K562 (cell line): ENCODE data around the gene SPEM1. TPM values are rescaled to one million over a fixed set of nuclear protein-coding genes. Genes with fewer than 3 reads are reported as not detected.

ENCODE experiments used
- ATAC-seq: fragments of 200-7000 bp; cut with Tn5 transposase; 3 replicates; pipeline ENCODE4 v1.9.1; 2020; ENCODE audit warnings: moderate library complexity
- BruUV-seq: library from RNA; stranded (reverse); fragments of 400-500 nt; replicated peaks from 2 replicates; lab custom pipeline; 2021; lab: Mats Ljungman, UMichigan
- CTCF ChIA-PET: fragments of 300-600 bp; formaldehyde crosslinking; extraction: SDS; loops from one replicate; lab custom pipeline; 2021; ENCODE audit warnings: low intra/inter-chr PET ratio; lab: Yijun Ruan, JAX
- POLR2A ChIA-PET: fragments of 300-600, 350-650 bp; sonication (Branson Sonifier 250); formaldehyde crosslinking; extraction: SDS; loops from one replicate; lab custom pipeline; 2021; ENCODE audit warnings: antibody characterized with exemption, inconsistent platforms; lab: Yijun Ruan, JAX
- DNase-seq, 4 experiments: peaks; one replicate each; pipeline versions ENCODE4 v3.0.0 to v3.0.0-alpha.2; 2011 to 2018; ENCODE audit warnings: low spot score in 3 of 4, mixed read lengths in 3 of 4; ENCODE audit errors: extremely low read depth in 1 of 4
- FAIRE-seq: peaks from 2 replicates; lab custom pipeline; 2011; peaks lifted over from hg19 to GRCh38; lab: Jason Lieb, UNC
- H2AFZ ChIP-seq: 2 replicates; pipeline ENCODE4 v1.6.0; 2011; ENCODE audit warnings: low read depth, low read length, control low read depth, inconsistent platforms
- H3K27ac ChIP-seq: fragments of 200-600 bp; 3 replicates; pipeline ENCODE4 v1.8.0; 2011; ENCODE audit warnings: low read depth, mild to moderate bottlenecking, control low read depth, inconsistent platforms, low read length, moderate library complexity, mixed read lengths; ENCODE audit errors: extremely low read depth
- H3K27me3 ChIP-seq, 2 experiments: fragments of 300-600 bp in 1 of 2; 2 replicates in 1 of 2; 3 replicates in 1 of 2; pipeline versions ENCODE4 v1.6.0 to v1.8.0; 2011; ENCODE audit warnings: inconsistent platforms in 2 of 2, low read length in 2 of 2, mild to moderate bottlenecking in 1 of 2, mixed read lengths in 1 of 2, moderate library complexity in 1 of 2; ENCODE audit not compliant: control insufficient read depth in 2 of 2, insufficient read depth in 2 of 2
- H3K36me3 ChIP-seq: fragments of 300-600 bp; 3 replicates; pipeline ENCODE4 v1.8.0; 2011; ENCODE audit warnings: mild to moderate bottlenecking, low read length, inconsistent platforms; ENCODE audit not compliant: control insufficient read depth, insufficient read depth
- H3K4me1 ChIP-seq, 2 experiments: fragments of 200-600 bp in 1 of 2; replicated peaks in 1 of 2; 2 replicates in 1 of 2; 3 replicates in 1 of 2; pipeline versions ENCODE4 v1.5.1 to v1.8.0; 2011; ENCODE audit warnings: inconsistent platforms in 2 of 2, low read length in 2 of 2, mild to moderate bottlenecking in 1 of 2, mixed read lengths in 1 of 2, moderate library complexity in 1 of 2; ENCODE audit not compliant: control insufficient read depth in 2 of 2, insufficient read depth in 2 of 2
- H3K4me2 ChIP-seq: 2 replicates; pipeline ENCODE4 v1.6.1; 2011; ENCODE audit warnings: low read length, control low read depth, inconsistent platforms, mixed read lengths; ENCODE audit not compliant: insufficient read depth
- H3K4me3 ChIP-seq: fragments of 200-600 bp; sonication (generic), shearing (Covaris generic); 2 replicates; pipeline ENCODE4 v1.5.1; 2016; ENCODE audit warnings: control low read depth, inconsistent platforms
- H3K79me2 ChIP-seq: fragments of 200-600 bp; 3 replicates; pipeline ENCODE4 v1.8.0; 2011; ENCODE audit warnings: low read length, inconsistent platforms; ENCODE audit not compliant: control insufficient read depth, insufficient read depth
- H3K9ac ChIP-seq, 2 experiments: 2 replicates each; pipeline versions ENCODE4 v1.6.0 to v1.6.1; 2011; ENCODE audit warnings: low read depth in 2 of 2, low read length in 2 of 2, control low read depth in 1 of 2, inconsistent platforms in 1 of 2, mild to moderate bottlenecking in 1 of 2, mixed read lengths in 1 of 2; ENCODE audit not compliant: insufficient read depth in 1 of 2
- H3K9me1 ChIP-seq: one replicate; pipeline ENCODE4 v1.6.0; 2011; ENCODE audit warnings: inconsistent platforms, mild to moderate bottlenecking, low read length, moderate library complexity; ENCODE audit not compliant: control insufficient read depth, insufficient read depth
- H3K9me3 ChIP-seq: replicated peaks from 2 replicates; pipeline ENCODE4 v1.5.1; 2011; ENCODE audit warnings: low read depth, low read length, inconsistent platforms; ENCODE audit not compliant: control insufficient read depth, insufficient read depth
- H4K20me1 ChIP-seq: replicated peaks from 2 replicates; pipeline ENCODE4 v1.6.1; 2011; ENCODE audit warnings: low read length, inconsistent platforms, mixed read lengths; ENCODE audit not compliant: control insufficient read depth, insufficient read depth
- BRD4 ChIP-seq: fragments of 200-600 bp; sonication (generic); IDR thresholded peaks from 2 replicates; pipeline ENCODE4 v1.6.1; 2017; ENCODE audit warnings: inconsistent platforms
- GTF2A2 ChIP-seq: IDR thresholded peaks from 2 replicates; pipeline ENCODE4 v1.6.1; 2016; ENCODE audit warnings: mild to moderate bottlenecking, missing genetic modification characterization, missing compliant biosample characterization
- IRF9 ChIP-seq: fragments of 450-650 bp; IDR thresholded peaks from 2 replicates; pipeline ENCODE4 v1.6.1; 2016; ENCODE audit warnings: missing biosample characterization, missing genetic modification characterization
- MITF ChIP-seq: IDR thresholded peaks from 2 replicates; pipeline ENCODE4 v1.6.1; 2014; ENCODE audit warnings: antibody characterized with exemption
- NFIX ChIP-seq: fragments of 250-450 bp; sonication (Bioruptor Pico); IDR thresholded peaks from 2 replicates; pipeline ENCODE4 v1.4.0; 2020; ENCODE audit warnings: low read depth, mild to moderate bottlenecking, moderate library complexity
- POLR2AphosphoS2 ChIP-seq: IDR thresholded peaks from 2 replicates; pipeline ENCODE4 v1.6.1; 2012; ENCODE audit warnings: low read length, improper control_type of control experiment
- PTBP1 ChIP-seq: fragments of 200-400 bp; formaldehyde crosslinking; IDR thresholded peaks from 2 replicates; pipeline ENCODE4 v1.6.1; 2017; ENCODE audit warnings: low read depth, low read length
- RBBP5 ChIP-seq: fragments of 200-600 bp; sonication (generic); IDR thresholded peaks from 2 replicates; pipeline ENCODE4 v1.6.1; 2012; ENCODE audit warnings: borderline replicate concordance, mild to moderate bottlenecking, low read length, control low read depth, inconsistent platforms; ENCODE audit not compliant: insufficient read depth, poor library complexity, severe bottlenecking
- RFX1 ChIP-seq: fragments of 450-650 bp; IDR thresholded peaks from 2 replicates; pipeline ENCODE4 v1.6.1; 2016; ENCODE audit warnings: mild to moderate bottlenecking, moderate library complexity
- SRSF1 ChIP-seq: fragments of 200-400 bp; formaldehyde crosslinking; IDR thresholded peaks from 2 replicates; pipeline ENCODE4 v1.6.1; 2017; ENCODE audit warnings: mild to moderate bottlenecking, low read depth, low read length, moderate library complexity
- THAP7 ChIP-seq: fragments of 250-450 bp; sonication (Bioruptor Pico); IDR thresholded peaks from 2 replicates; pipeline ENCODE4 v1.5.0; 2021
- ZBTB2 ChIP-seq: fragments of 450-650 bp; IDR thresholded peaks from 2 replicates; pipeline ENCODE4 v1.6.1; 2016; ENCODE audit warnings: antibody characterized with exemption
- ZKSCAN3 ChIP-seq: fragments of 250-450 bp; sonication (Bioruptor Pico); IDR thresholded peaks from 2 replicates; pipeline ENCODE4 v1.4.0; 2020
- ZNF143 ChIP-seq: sonication (generic); formaldehyde crosslinking; IDR thresholded peaks from 2 replicates; pipeline ENCODE4 v1.9.0; 2022; ENCODE audit warnings: mild to moderate bottlenecking, missing genetic modification reagents
- ZNF324 ChIP-seq: fragments of 250-450 bp; sonication (Bioruptor Pico); IDR thresholded peaks from 2 replicates; pipeline ENCODE4 v1.4.0; 2020; ENCODE audit warnings: mild to moderate bottlenecking
- ZNF561 ChIP-seq: fragments of 450-650 bp; formaldehyde crosslinking; conservative IDR thresholded peaks from 2 replicates; pipeline ENCODE4 v1.4.0; 2020; ENCODE audit warnings: mild to moderate bottlenecking, moderate library complexity
- ZNF655 ChIP-seq: fragments of 250-450 bp; sonication (Bioruptor Pico); IDR thresholded peaks from 2 replicates; pipeline ENCODE4 v1.5.0; 2021
- ZNF79 ChIP-seq: fragments of 250-450 bp; sonication (Bioruptor Pico); IDR thresholded peaks from 2 replicates; pipeline ENCODE4 v1.4.0; 2020; ENCODE audit warnings: low read depth, mild to moderate bottlenecking, moderate library complexity
- ZSCAN29 ChIP-seq: fragments of 450-650 bp; IDR thresholded peaks from 2 replicates; pipeline ENCODE4 v1.6.1; 2017
- WGBS: fragments of 100-300 bp; shearing (Covaris generic); methylation state at CpG from one replicate; pipeline ENCODE4 v1.1.6; 2016; ENCODE audit warnings: low coverage, mixed read lengths; ENCODE audit not compliant: insufficient coverage; ENCODE audit errors: missing lambda C conversion rate; 5-methylcytosine and 5-hydroxymethylcytosine counted together
- in situ Hi-C: fragments of 300-500 bp; cut with MboI; formaldehyde crosslinking; loops from 4 replicates; pipeline ENCODE4 v1.15.0; 2018; ENCODE audit warnings: inconsistent platforms, mixed read lengths
- intact Hi-C: fragments of 100-400 bp; cut with micrococcal nuclease; formaldehyde crosslinking; loops from 2 replicates; pipeline ENCODE4 v1.14.2; 2022
- polyA plus RNA-seq, 8 experiments: library from polyadenylated mRNA; depleted of rRNA in 4 of 8; stranded (reverse) in 5 of 8; unstranded in 3 of 8; fragments of >200 nt; fragmentation: Nextera tagmentation in 2 of 8; fragmentation: Illumina TruSeq in 1 of 8; extraction: Ambion mirVana in 2 of 8; extraction: Trizol in 1 of 8; gene quantifications; 2 replicates each; pipeline versions ENCODE4 v1.2.1 to v1.2.3, GENCODE V29; 2011 to 2014; ENCODE audit warnings: inconsistent platforms in 1 of 8, missing spikeins in 1 of 8
- total RNA-seq, 7 experiments: library from RNA; depleted of rRNA in 6 of 7; stranded (reverse); fragments of >200 nt in 6 of 7; fragmentation: Illumina TruSeq in 2 of 7; extraction: Trizol in 2 of 7; gene quantifications; 2 replicates each; pipeline versions ENCODE4 v1.2.1 to v1.2.3, GENCODE V29; 2011 to 2021; ENCODE audit warnings: low replicate concordance in 1 of 7

SPEM1 gene
- total and polyA plus RNA-seq, 9 of the 15 experiments (the other 6 are each of a cell fraction or from before 2014, with no cell fraction given), result not detected

GRCh38 chr17:7445619-7445968 lies 25.5 kb downstream of the SPEM1 start (continued):
- TF ChIP-seq MITF (no peak), ZNF143 (CRISPR knock-in tag) (no peak), NFIX (no peak)
- TF ChIP-seq, all 486 proteins: peak for 12

GRCh38 chr17:7448461-7448860 lies 28.3 kb downstream of the SPEM1 start:
- intact Hi-C loops, result no loop called here
- Histone ChIP-seq H3K27ac (no peak overlapping the region), H3K27me3 (no peaks in the 10 kb centered on the region), H4K20me1 (no peaks in the 10 kb centered on the region), H3K9ac (no peak overlapping the region), H3K79me2 (no peaks in the 10 kb centered on the region), H3K4me3 (no peak overlapping the region), H3K4me2 (no peak overlapping the region), H3K9me3 (no peaks in the 10 kb centered on the region), H3K4me1 (peaks cover 4 to 26% of the 10 kb centered on the region in 2 experiments; a peak in 4 of 5 replicates), H3K9me1 (no peaks in the 10 kb centered on the region), H2AFZ (no peak overlapping the region), H3K36me3 (no peaks in the 10 kb centered on the region)
- DNase-seq (no peak), ATAC-seq (no peak), FAIRE-seq (no peak)
- ChIA-PET POLR2A (no interaction called here), CTCF (no interaction called here)
- no TSS peak for BruUV-seq
- 81% methylated on average over 7 of the region's 7 CpGs for WGBS
- in situ Hi-C loops, result no loop called here
- TF ChIP-seq ZNF324 (CRISPR knock-in tag) (no peak), ZKSCAN3 (CRISPR knock-in tag) (no peak), ZNF655 (CRISPR knock-in tag) (no peak), RFX1 (no peak), SRSF1 (no peak), ZSCAN29 (no peak), GTF2A2 (tag) (no peak), ZNF561 (CRISPR knock-in tag) (no peak), POLR2AphosphoS2 (no peak), IRF9 (no peak), THAP7 (CRISPR knock-in tag) (no peak), RBBP5 (no peak), ZBTB2 (no peak), BRD4 (no peak), ZNF79 (no peak), PTBP1 (no peak)
